WTC11 (cell line): Measurements from ENCODE around the gene EFCAB8.

Experiments used
- ATF1 ChIP-seq: sonication (generic); formaldehyde crosslinking; IDR thresholded peaks from 2 replicates; pipeline ENCODE4 v1.8.1; 2023; ENCODE audit warnings: mild to moderate bottlenecking, moderate library complexity, missing genetic modification reagents
- ATF2 ChIP-seq: sonication (generic); formaldehyde crosslinking; IDR thresholded peaks from 2 replicates; pipeline ENCODE4 v1.8.1; 2022; ENCODE audit warnings: low read depth, missing genetic modification reagents, borderline replicate concordance
- ATF6 ChIP-seq: sonication (generic); formaldehyde crosslinking; IDR thresholded peaks from 2 replicates; pipeline ENCODE4 v1.8.1; 2023; ENCODE audit warnings: mild to moderate bottlenecking, missing genetic modification reagents
- CREB1 ChIP-seq: sonication (generic); formaldehyde crosslinking; IDR thresholded peaks from 2 replicates; pipeline ENCODE4 v1.8.0; 2023; ENCODE audit warnings: mild to moderate bottlenecking, missing genetic modification reagents
- CTCF ChIP-seq: fragments of 200-600 bp; IDR thresholded peaks from 2 replicates; pipeline ENCODE4 v1.8.0; 2022; ENCODE audit warnings: antibody characterized with exemption
- MYBL2 ChIP-seq: sonication (generic); formaldehyde crosslinking; IDR thresholded peaks from 2 replicates; pipeline ENCODE4 v1.8.1; 2023; ENCODE audit warnings: mild to moderate bottlenecking, moderate library complexity, missing genetic modification reagents
- PRRX2 ChIP-seq: fragments of 250-450 bp; sonication (Bioruptor Pico); IDR thresholded peaks from 2 replicates; pipeline ENCODE4 v1.8.0; 2021; ENCODE audit warnings: mild to moderate bottlenecking
- SP1 ChIP-seq: sonication (generic); formaldehyde crosslinking; conservative IDR thresholded peaks from 2 replicates; pipeline ENCODE4 v1.8.1; 2022; ENCODE audit warnings: missing genetic modification reagents
- ZNF423 ChIP-seq: fragments of 250-450 bp; sonication (Bioruptor Pico); IDR thresholded peaks from 2 replicates; pipeline ENCODE4 v2.1.2; 2022; ENCODE audit warnings: mild to moderate bottlenecking, moderate library complexity

GRCh38 chr20:33004141-33004751 is 145.5 kb downstream of the EFCAB8 start, which contains the start of gene SUN5:
- no peak for TF ChIP-seq CTCF
- no peak for TF ChIP-seq ATF2
- TF ChIP-seq CREB1 (CRISPR knock-in tag), result no peak
- TF ChIP-seq ZNF423 (CRISPR knock-in tag), result no peak
- TF ChIP-seq ATF6 (CRISPR knock-in tag), result no peak
- TF ChIP-seq SP1, result no peak
- TF ChIP-seq MYBL2 (CRISPR knock-in tag), result no peak
- no peak for TF ChIP-seq PRRX2
- TF ChIP-seq ATF1 (CRISPR knock-in tag), result no peak
